ENCODE data around the gene PSMD3. TPM values are rescaled to one million over a fixed set of nuclear protein-coding genes. Genes with fewer than 3 reads are reported as not detected.
"Not testable (repeated sequence)": the region's sequence is repeated elsewhere in the genome, so short reads cannot be mapped to it uniquely, and the experiment has no call there.

The PSMD3 gene
- total and polyA plus RNA-seq, 3 donors from 2014 or later, result 112 to 129 (median 128) TPM

- H3K4me1 ChIP-seq, result no peaks in the 10 kb centered on the region
- no peak overlapping the region for H3K4me3 ChIP-seq
- TF ChIP-seq CTCF (IDR thresholded peaks at IDR 0.05) (no peak), POLR2A (IDR thresholded peaks at IDR 0.05) (no peak)
- intact Hi-C loops (cut with DNase I; ENCODE audit: low total_unique reads), result no loop called here
- 81 to 92% methylated on average over 12 to 14 of the region's 14 CpGs for WGBS, 2 donors
- DNase-seq, result no peak
- H3K27me3 ChIP-seq, result no peaks in the 10 kb centered on the region
- H3K36me3 ChIP-seq (ENCODE audit: low read depth, missing control alignments), result no peaks in the 10 kb centered on the region
- no peak overlapping the region for H3K27ac ChIP-seq
- H3K9me3 ChIP-seq, result no peaks in the 10 kb centered on the region
These were observed 36.8 kb upstream of the PSMD3 start for GRCh38 chr17:39943702-39944392.

- Histone ChIP-seq H3K4me3 (no peak overlapping the region), H3K27ac (no peak overlapping the region), H3K9me3 (no peaks in the 10 kb centered on the region), H3K36me3 (ENCODE audit: low read depth, missing control alignments) (no peaks in the 10 kb centered on the region), H3K4me1 (no peaks in the 10 kb centered on the region), H3K27me3 (no peaks in the 10 kb centered on the region)
- TF ChIP-seq CTCF (IDR thresholded peaks at IDR 0.05) (no peak), POLR2A (IDR thresholded peaks at IDR 0.05) (no peak)
- intact Hi-C loops (cut with DNase I; ENCODE audit: low total_unique reads), result no loop called here
- DNase-seq, result no peak
- WGBS, 2 donors, result 85 to 93% methylated on average over 6 to 16 of the region's 16 CpGs
These were observed 36.3 kb upstream of the PSMD3 start for GRCh38 chr17:39944393-39944711.

- no peaks in the 10 kb centered on the region for H3K9me3 ChIP-seq
- no peaks in the 10 kb centered on the region for H3K36me3 ChIP-seq (ENCODE audit: low read depth, missing control alignments)
- no peak for DNase-seq
- no peaks in the 10 kb centered on the region for H3K27me3 ChIP-seq
- WGBS, 2 donors, result 84 to 88% methylated on average over 4 to 15 of the region's 15 CpGs
- no peaks in the 10 kb centered on the region for H3K4me1 ChIP-seq
- intact Hi-C loops (cut with DNase I; ENCODE audit: low total_unique reads), result no loop called here
- TF ChIP-seq CTCF (IDR thresholded peaks at IDR 0.05), result no peak
- TF ChIP-seq POLR2A (IDR thresholded peaks at IDR 0.05), result no peak
- no peak overlapping the region for H3K4me3 ChIP-seq
- no peak overlapping the region for H3K27ac ChIP-seq
These were observed 33.9 kb upstream of the PSMD3 start for GRCh38 chr17:39946551-39947330.

- H3K27me3 ChIP-seq; H3K36me3 ChIP-seq (ENCODE audit: low read depth, missing control alignments); DNase-seq; H3K27ac ChIP-seq; H3K9me3 ChIP-seq; intact Hi-C loops (cut with DNase I; ENCODE audit: low total_unique reads); H3K4me3 ChIP-seq; H3K4me1 ChIP-seq: not testable (repeated sequence)
- WGBS, 2 donors, result 84 to 94% methylated on average over 5 of the region's 5 CpGs
These were observed 32.1 kb upstream of the PSMD3 start for GRCh38 chr17:39948489-39948828.

GRCh38 chr17:39949028-39949427 is 31.6 kb upstream of the PSMD3 start:
- intact Hi-C loops (cut with DNase I; ENCODE audit: low total_unique reads), result no loop called here
- DNase-seq, result no peak

More at GRCh38 chr17:39949028-39949427, 31.6 kb upstream of the PSMD3 start:
- Histone ChIP-seq H3K27ac (no peak overlapping the region), H3K4me1 (peaks cover 9% of the 10 kb centered on the region), H3K27me3 (no peaks in the 10 kb centered on the region), H3K9me3 (no peaks in the 10 kb centered on the region), H3K4me3 (no peak overlapping the region), H3K36me3 (ENCODE audit: low read depth, missing control alignments) (no peaks in the 10 kb centered on the region)
- WGBS, 2 donors, result 88 to 89% methylated on average over 2 of the region's 2 CpGs
- TF ChIP-seq CTCF (IDR thresholded peaks at IDR 0.05) (no peak), POLR2A (IDR thresholded peaks at IDR 0.05) (no peak)
